IgD-negative memory B cell (primary cell): Measurements from ENCODE around the gene NDUFB8. TPM values are rescaled to one million over a fixed set of nuclear protein-coding genes. Genes with fewer than 3 reads are reported as not detected.

Experiments
- H3K27ac Mint-ChIP-seq, 3 donors: one replicate each; pipeline ENCODE4 v1.8.0; 2020 to 2022; ENCODE audit warnings: mild to moderate bottlenecking in 3 of 3, mixed read lengths in 3 of 3, moderate library complexity in 1 of 3
- H3K27me3 Mint-ChIP-seq: one replicate; pipeline ENCODE4 v1.8.0; 2021; ENCODE audit warnings: mixed read lengths
- H3K36me3 Mint-ChIP-seq: one replicate; pipeline ENCODE4 v1.8.0; 2020; ENCODE audit warnings: mild to moderate bottlenecking, mixed read lengths
- H3K4me1 Mint-ChIP-seq, 3 donors: one replicate each; pipeline ENCODE4 v1.8.0; 2020 to 2022; ENCODE audit warnings: mixed read lengths in 3 of 3, mild to moderate bottlenecking in 1 of 3
- H3K4me3 Mint-ChIP-seq, 4 donors: one replicate each; pipeline ENCODE4 v1.8.0; 2020 to 2022; ENCODE audit warnings: mild to moderate bottlenecking in 4 of 4, mixed read lengths in 4 of 4, moderate library complexity in 3 of 4
- H3K9me3 Mint-ChIP-seq, 3 donors: one replicate each; pipeline ENCODE4 v1.8.0; 2020 to 2021; ENCODE audit warnings: mixed read lengths in 3 of 3, mild to moderate bottlenecking in 1 of 3
- polyA plus RNA-seq: library from polyadenylated mRNA; unstranded; fragments of 300-500 nt; fragmentation: Illumina TruSeq; gene quantifications from one replicate; pipeline ENCODE4 v1.2.3, GENCODE V29; 2021

Gene NDUFB8
- polyA plus RNA-seq, 1 donor from 2014 or later: 353 TPM

- Mint-ChIP-seq H3K27me3 (no peaks in the 10 kb centered on the region), H3K9me3 (no peaks in the 10 kb centered on the region), H3K27ac (no peak overlapping the region), H3K4me1 (no peaks in the 10 kb centered on the region), H3K36me3 (peaks cover 6% of the 10 kb centered on the region), H3K4me3 (no peak overlapping the region)
Measured at GRCh38 chr10:100505164-100505563, 24.5 kb downstream of the NDUFB8 start.

- no peaks in the 10 kb centered on the region for H3K4me1 Mint-ChIP-seq
- no peak overlapping the region for H3K4me3 Mint-ChIP-seq
- H3K36me3 Mint-ChIP-seq: peaks cover 7% of the 10 kb centered on the region
Measured at GRCh38 chr10:100504096-100504495, 25.6 kb downstream of the NDUFB8 start.

GRCh38 chr10:100502926-100503494 is 26.7 kb downstream of the NDUFB8 start:
- H3K4me1 Mint-ChIP-seq: no peaks in the 10 kb centered on the region
- no peaks in the 10 kb centered on the region for H3K9me3 Mint-ChIP-seq
- H3K27ac Mint-ChIP-seq: no peak overlapping the region
- peaks cover 7% of the 10 kb centered on the region for H3K36me3 Mint-ChIP-seq
- H3K27me3 Mint-ChIP-seq: no peaks in the 10 kb centered on the region
- H3K4me3 Mint-ChIP-seq: no peak overlapping the region

More at GRCh38 chr10:100504096-100504495, 25.6 kb downstream of the NDUFB8 start:
- H3K27me3 Mint-ChIP-seq: no peaks in the 10 kb centered on the region
- H3K9me3 Mint-ChIP-seq: no peaks in the 10 kb centered on the region
- no peak overlapping the region for H3K27ac Mint-ChIP-seq

- H3K9me3 Mint-ChIP-seq: no peaks in the 10 kb centered on the region
- no peak overlapping the region for H3K27ac Mint-ChIP-seq
- no peaks in the 10 kb centered on the region for H3K4me1 Mint-ChIP-seq
- no peaks in the 10 kb centered on the region for H3K27me3 Mint-ChIP-seq
- peaks cover 7% of the 10 kb centered on the region for H3K36me3 Mint-ChIP-seq
- H3K4me3 Mint-ChIP-seq: no peak overlapping the region
Measured at GRCh38 chr10:100501423-100501822, 28.2 kb downstream of the NDUFB8 start.

- no peaks in the 10 kb centered on the region for H3K4me1 Mint-ChIP-seq
- no peak overlapping the region for H3K4me3 Mint-ChIP-seq
- H3K27me3 Mint-ChIP-seq: no peaks in the 10 kb centered on the region
- H3K27ac Mint-ChIP-seq: no peak overlapping the region
- H3K36me3 Mint-ChIP-seq: peaks cover 5% of the 10 kb centered on the region
- no peaks in the 10 kb centered on the region for H3K9me3 Mint-ChIP-seq
Measured at GRCh38 chr10:100498059-100498458, 31.6 kb downstream of the NDUFB8 start.

- Mint-ChIP-seq H3K4me1 (no peaks in the 10 kb centered on the region), H3K36me3 (peaks cover 5% of the 10 kb centered on the region), H3K27me3 (no peaks in the 10 kb centered on the region), H3K27ac (no peak overlapping the region), H3K4me3 (no peak overlapping the region), H3K9me3 (no peaks in the 10 kb centered on the region)
Measured at GRCh38 chr10:100496567-100496966, 33.1 kb downstream of the NDUFB8 start.

- no peak overlapping the region for H3K27ac Mint-ChIP-seq
- no peak overlapping the region for H3K4me3 Mint-ChIP-seq
- no peaks in the 10 kb centered on the region for H3K9me3 Mint-ChIP-seq
- no peaks in the 10 kb centered on the region for H3K27me3 Mint-ChIP-seq
- H3K4me1 Mint-ChIP-seq: peaks cover 0 to 3% (median 0%) of the 10 kb centered on the region in 3 donors
- peaks cover 12% of the 10 kb centered on the region for H3K36me3 Mint-ChIP-seq
Measured at GRCh38 chr10:100490531-100490930, 39.1 kb downstream of the NDUFB8 start.

GRCh38 chr10:100489396-100489795 is 40.3 kb downstream of the NDUFB8 start:
- Mint-ChIP-seq H3K36me3 (peaks cover 19% of the 10 kb centered on the region), H3K27me3 (no peaks in the 10 kb centered on the region), H3K27ac (peak overlapping the region in 1 of 3 donors; percentile 24), H3K4me3 (no peak overlapping the region), H3K9me3 (no peaks in the 10 kb centered on the region), H3K4me1 (peaks cover 0 to 3% (median 0%) of the 10 kb centered on the region in 3 donors)

- H3K4me3 Mint-ChIP-seq: no peak overlapping the region
- H3K27ac Mint-ChIP-seq: no peak overlapping the region
- H3K4me1 Mint-ChIP-seq: peaks cover 3 to 5% (median 5%) of the 10 kb centered on the region in 3 donors
- H3K9me3 Mint-ChIP-seq: no peaks in the 10 kb centered on the region
- H3K36me3 Mint-ChIP-seq: peaks cover 17% of the 10 kb centered on the region
- H3K27me3 Mint-ChIP-seq: no peaks in the 10 kb centered on the region
Measured at GRCh38 chr10:100487529-100487928, 42.1 kb downstream of the NDUFB8 start.

- H3K4me3 Mint-ChIP-seq: no peak overlapping the region
- H3K27ac Mint-ChIP-seq: no peak overlapping the region
- H3K9me3 Mint-ChIP-seq: peaks cover 0 to 2% (median 0%) of the 10 kb centered on the region in 3 donors
- peaks cover 17% of the 10 kb centered on the region for H3K36me3 Mint-ChIP-seq
- peaks cover 3 to 9% (median 7%) of the 10 kb centered on the region in 3 donors for H3K4me1 Mint-ChIP-seq
- peaks cover 4% of the 10 kb centered on the region for H3K27me3 Mint-ChIP-seq
Measured at GRCh38 chr10:100485801-100486495, 43.7 kb downstream of the NDUFB8 start.

GRCh38 chr10:100485366-100485765 is 44.3 kb downstream of the NDUFB8 start:
- H3K27ac Mint-ChIP-seq: no peak overlapping the region
- H3K4me3 Mint-ChIP-seq: no peak overlapping the region
- peaks cover 5% of the 10 kb centered on the region for H3K27me3 Mint-ChIP-seq
- H3K36me3 Mint-ChIP-seq: peaks cover 14% of the 10 kb centered on the region
- H3K4me1 Mint-ChIP-seq: peaks cover 3 to 9% (median 7%) of the 10 kb centered on the region in 3 donors
- peaks cover 0 to 2% (median 0%) of the 10 kb centered on the region in 3 donors for H3K9me3 Mint-ChIP-seq

GRCh38 chr10:100483876-100484666 is 45.6 kb downstream of the NDUFB8 start:
- H3K27me3 Mint-ChIP-seq: peaks cover 14% of the 10 kb centered on the region
- H3K27ac Mint-ChIP-seq: no peak overlapping the region
- peak overlapping the region in 3 of 4 donors; percentile 8 to 85 (median 41) for H3K4me3 Mint-ChIP-seq
- peaks cover 9% of the 10 kb centered on the region for H3K36me3 Mint-ChIP-seq
- peaks cover 0 to 2% (median 2%) of the 10 kb centered on the region in 3 donors for H3K9me3 Mint-ChIP-seq
- H3K4me1 Mint-ChIP-seq: peaks cover 3 to 9% (median 6%) of the 10 kb centered on the region in 3 donors

- Mint-ChIP-seq H3K4me3 (peak overlapping the region; percentile 8 to 90 (median 84)), H3K27me3 (peaks cover 14% of the 10 kb centered on the region), H3K9me3 (peaks cover 0 to 2% (median 2%) of the 10 kb centered on the region in 3 donors), H3K36me3 (peaks cover 9% of the 10 kb centered on the region), H3K27ac (no peak overlapping the region), H3K4me1 (peaks cover 3 to 9% (median 6%) of the 10 kb centered on the region in 3 donors)
Measured at GRCh38 chr10:100482834-100483185, 46.9 kb downstream of the NDUFB8 start.

GRCh38 chr10:100482181-100482833 is 47.4 kb downstream of the NDUFB8 start:
- peaks cover 3 to 9% (median 6%) of the 10 kb centered on the region in 3 donors for H3K4me1 Mint-ChIP-seq
- H3K27ac Mint-ChIP-seq: peak overlapping the region in 1 of 3 donors; percentile 80
- peaks cover 9% of the 10 kb centered on the region for H3K36me3 Mint-ChIP-seq
- peaks cover 0 to 2% (median 2%) of the 10 kb centered on the region in 3 donors for H3K9me3 Mint-ChIP-seq
- H3K27me3 Mint-ChIP-seq: peaks cover 14% of the 10 kb centered on the region
- peak overlapping the region; percentile 8 to 90 (median 84) for H3K4me3 Mint-ChIP-seq
